SK-N-SH (cell line): ENCODE data around the gene MOB2. TPM values are rescaled to one million over a fixed set of nuclear protein-coding genes. Genes with fewer than 3 reads are reported as not detected.

Source experiments
- CTCF ChIA-PET: fragments of 300-600, 350-600 bp; formaldehyde crosslinking; extraction: SDS; loops from one replicate; lab custom pipeline; 2021; lab: Yijun Ruan, JAX
- POLR2A ChIA-PET: fragments of 350-600 bp; sonication (Branson Sonifier 250); formaldehyde crosslinking; extraction: SDS; loops from one replicate; lab custom pipeline; 2020; ENCODE audit warnings: antibody characterized with exemption, inconsistent platforms; lab: Yijun Ruan, JAX
- DNase-seq: peaks from one replicate; pipeline ENCODE4 v3.0.0; 2012
- H2AFZ ChIP-seq: fragments of 200-600 bp; sonication (generic); 2 replicates; pipeline ENCODE4 v1.8.1; 2016; ENCODE audit warnings: antibody characterized with exemption, mild to moderate bottlenecking, low read depth
- H3F3A ChIP-seq: fragments of 200-600 bp; sonication (generic); replicated peaks from 2 replicates; pipeline ENCODE3; 2016; ENCODE audit warnings: antibody characterized with exemption, mild to moderate bottlenecking; ENCODE audit not compliant: insufficient read depth
- H3K27ac ChIP-seq, 2 experiments: fragments of 200-500 bp in 1 of 2; fragments of 200-600 bp in 1 of 2; sonication (Bioruptor generic) in 1 of 2; sonication (generic), shearing (Covaris generic) in 1 of 2; 2 replicates each; pipeline versions ENCODE4 v1.5.1 to v1.6.1; 2014 to 2016; ENCODE audit warnings: low read depth in 2 of 2, inconsistent platforms in 1 of 2, low read length in 1 of 2, mild to moderate bottlenecking in 1 of 2, mixed read lengths in 1 of 2
- H3K27me3 ChIP-seq: fragments of 200-600 bp; sonication (generic), shearing (Covaris generic); 2 replicates; pipeline ENCODE4 v1.6.1; 2016; ENCODE audit warnings: mixed run types; ENCODE audit not compliant: insufficient read depth
- H3K36me3 ChIP-seq, 2 experiments: fragments of 200-500 bp in 1 of 2; fragments of 200-600 bp in 1 of 2; sonication (Bioruptor generic) in 1 of 2; sonication (generic) in 1 of 2; replicated peaks in 1 of 2; 2 replicates each; pipeline versions ENCODE3 to v1.5.1; 2014 to 2016; ENCODE audit warnings: low read length in 1 of 2, mild to moderate bottlenecking in 1 of 2; ENCODE audit not compliant: insufficient read depth in 2 of 2, control insufficient read depth in 1 of 2
- H3K4me1 ChIP-seq, 2 experiments: fragments of 200-500 bp in 1 of 2; fragments of 200-600 bp in 1 of 2; sonication (Bioruptor generic) in 1 of 2; sonication (generic), shearing (Covaris generic) in 1 of 2; 2 replicates each; pipeline versions ENCODE4 v1.5.1 to v1.6.1; 2014 to 2016; ENCODE audit warnings: low read depth in 1 of 2, low read length in 1 of 2, mixed run types in 1 of 2; ENCODE audit not compliant: insufficient read depth in 2 of 2, control insufficient read depth in 1 of 2
- H3K4me2 ChIP-seq: fragments of 200-600 bp; sonication (generic), shearing (Covaris generic); 2 replicates; pipeline ENCODE4 v1.6.1; 2017; ENCODE audit warnings: mixed run types
- H3K4me3 ChIP-seq, 2 experiments: fragments of 200-500 bp in 1 of 2; fragments of 200-600 bp in 1 of 2; sonication (Bioruptor generic) in 1 of 2; sonication (generic), shearing (Covaris generic) in 1 of 2; 2 replicates each; pipeline versions ENCODE4 v1.5.1 to v1.8.1; 2014 to 2016; ENCODE audit warnings: low read depth in 2 of 2, inconsistent platforms in 1 of 2, low read length in 1 of 2, mild to moderate bottlenecking in 1 of 2, mixed read lengths in 1 of 2, moderate library complexity in 1 of 2
- H3K79me2 ChIP-seq: fragments of 200-600 bp; sonication (generic); 2 replicates; pipeline ENCODE4 v1.8.1; 2017; ENCODE audit warnings: mild to moderate bottlenecking; ENCODE audit not compliant: insufficient read depth
- H3K9ac ChIP-seq: fragments of 200-600 bp; sonication (generic); 2 replicates; pipeline ENCODE4 v1.6.1; 2017; ENCODE audit warnings: mixed run types
- H3K9me2 ChIP-seq: fragments of 200-600 bp; sonication (generic); 2 replicates; pipeline ENCODE4 v1.6.1; 2017; ENCODE audit warnings: mixed run types
- H3K9me3 ChIP-seq: fragments of 200-600 bp; sonication (generic); 2 replicates; pipeline ENCODE4 v1.6.1; 2017; ENCODE audit warnings: mixed run types, mild to moderate bottlenecking, moderate library complexity
- H4K20me1 ChIP-seq: fragments of 200-600 bp; sonication (generic); 2 replicates; pipeline ENCODE4 v1.6.1; 2017; ENCODE audit warnings: mild to moderate bottlenecking, mixed run types; ENCODE audit not compliant: insufficient read depth
- POLR2AphosphoS5 ChIP-seq: IDR thresholded peaks from 2 replicates; pipeline ENCODE4 v1.6.1; 2012; ENCODE audit warnings: low read depth, low read length
- RCOR1 ChIP-seq: fragments of 150-350 bp; IDR thresholded peaks from 2 replicates; pipeline ENCODE4 v1.6.1; 2017; ENCODE audit warnings: antibody characterized with exemption, low read length
- USF2 ChIP-seq: fragments of 150-350 bp; IDR thresholded peaks from 2 replicates; pipeline ENCODE4 v1.6.1; 2017; ENCODE audit warnings: antibody characterized with exemption, low read length, low read depth, borderline replicate concordance
- WGBS: methylation state at CpG from one replicate; pipeline ENCODE4 v1.1.6; 2017; ENCODE audit warnings: low lambda C conversion rate; 5-methylcytosine and 5-hydroxymethylcytosine counted together
- polyA plus RNA-seq, 3 experiments: library from polyadenylated mRNA; depleted of rRNA; stranded (reverse); fragments of >200 nt; gene quantifications; 2 replicates each; pipeline ENCODE4 v1.2.3, GENCODE V29; 2012
- TF ChIP-seq, protein P1 (sequence below): IDR thresholded peaks from 2 replicates; pipeline ENCODE4 v1.4.0; 2012; ENCODE audit warnings: low read depth, borderline replicate concordance

Gene MOB2
- polyA plus RNA-seq, 1 of the 3 experiments (the other 2 are of a cell fraction) = 45.8 TPM

GRCh38 chr11:1461826-1462697, 24.5 kb downstream of the MOB2 start:
- POLR2A ChIA-PET = no interaction called here
- Histone ChIP-seq H3K27me3 (no peaks in the 10 kb centered on the region), H3F3A (no peaks in the 10 kb centered on the region), H3K36me3 (no peaks in the 10 kb centered on the region), H3K4me3 (no peak overlapping the region), H3K4me2 (no peak overlapping the region), H4K20me1 (no peaks in the 10 kb centered on the region), H3K4me1 (peaks cover 0 to 10% of the 10 kb centered on the region in 2 experiments; a peak in 1 of 4 replicates), H3K9me3 (no peaks in the 10 kb centered on the region), H2AFZ (no peak overlapping the region), H3K79me2 (no peaks in the 10 kb centered on the region), H3K27ac (no peak overlapping the region), H3K9ac (no peak overlapping the region), H3K9me2 (no peaks in the 10 kb centered on the region)
- WGBS = 91% methylated on average over 33 of the region's 46 CpGs
- no peak for TF ChIP-seq POLR2AphosphoS5
- TF ChIP-seq, protein P1, sequence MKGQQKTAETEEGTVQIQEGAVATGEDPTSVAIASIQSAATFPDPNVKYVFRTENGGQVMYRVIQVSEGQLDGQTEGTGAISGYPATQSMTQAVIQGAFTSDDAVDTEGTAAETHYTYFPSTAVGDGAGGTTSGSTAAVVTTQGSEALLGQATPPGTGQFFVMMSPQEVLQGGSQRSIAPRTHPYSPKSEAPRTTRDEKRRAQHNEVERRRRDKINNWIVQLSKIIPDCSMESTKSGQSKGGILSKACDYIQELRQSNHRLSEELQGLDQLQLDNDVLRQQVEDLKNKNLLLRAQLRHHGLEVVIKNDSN = no peak
- CTCF ChIA-PET = interaction anchor here (0.7 to 1.7 kb wide), 4 partner anchors 13 to 136 kb away, joined by 3 to 5 read pairs (median 3); no protein-coding TSS in a partner anchor
- no peak for DNase-seq

GRCh38 chr11:1460986-1461825, 25.4 kb downstream of the MOB2 start:
- no peak overlapping the region for H3K4me3 ChIP-seq
- no peak for DNase-seq

More at GRCh38 chr11:1460986-1461825, 25.4 kb downstream of the MOB2 start:
- Histone ChIP-seq H3K4me2 (no peak overlapping the region), H3K79me2 (no peaks in the 10 kb centered on the region), H3K9me2 (no peaks in the 10 kb centered on the region), H3F3A (no peaks in the 10 kb centered on the region), H3K4me1 (peaks cover 0 to 10% of the 10 kb centered on the region in 2 experiments; a peak in 1 of 4 replicates), H4K20me1 (no peaks in the 10 kb centered on the region), H3K27me3 (no peaks in the 10 kb centered on the region), H3K9ac (no peak overlapping the region), H3K36me3 (no peaks in the 10 kb centered on the region), H3K27ac (no peak overlapping the region), H2AFZ (no peak overlapping the region), H3K9me3 (no peaks in the 10 kb centered on the region)
- ChIA-PET POLR2A (no interaction called here), CTCF (interaction anchor here (0.7 to 4.2 kb wide), 5 partner anchors 12 to 136 kb away, joined by 3 to 23 read pairs (median 3); no protein-coding TSS in a partner anchor)
- WGBS = 89% methylated on average over 41 of the region's 50 CpGs
- TF ChIP-seq USF2 (no peak), RCOR1 (no peak)
